ENCODE data around the gene TARBP2.

- TF ChIP-seq CTCF (tag by site-specific recombination; IDR thresholded peaks at IDR 0.05) (no peak), ZNF248 (tag by site-specific recombination; IDR thresholded peaks at IDR 0.05) (no peak), ZNF350 (tag by site-specific recombination; IDR thresholded peaks at IDR 0.05) (no peak), BCL11A (tag by site-specific recombination; IDR thresholded peaks at IDR 0.05; ENCODE audit: low read depth) (no peak), REST (tag by site-specific recombination; IDR thresholded peaks at IDR 0.05) (no peak), ZNF274 (IDR thresholded peaks at IDR 0.05; ENCODE audit: low read length) (no peak), ZNF274 (tag by site-specific recombination; IDR thresholded peaks at IDR 0.05; ENCODE audit: borderline replicate concordance) (no peak), ZNF132 (tag by site-specific recombination; IDR thresholded peaks at IDR 0.05; ENCODE audit: borderline replicate concordance) (no peak), ZNF768 (tag by site-specific recombination; IDR thresholded peaks at IDR 0.05) (no peak), ZNF324 (tag by site-specific recombination; IDR thresholded peaks at IDR 0.05) (no peak), KLF1 (tag by site-specific recombination; IDR thresholded peaks at IDR 0.05) (no peak), ZNF639 (tag by site-specific recombination; IDR thresholded peaks at IDR 0.05) (no peak)
- TF ChIP-seq, protein P1, sequence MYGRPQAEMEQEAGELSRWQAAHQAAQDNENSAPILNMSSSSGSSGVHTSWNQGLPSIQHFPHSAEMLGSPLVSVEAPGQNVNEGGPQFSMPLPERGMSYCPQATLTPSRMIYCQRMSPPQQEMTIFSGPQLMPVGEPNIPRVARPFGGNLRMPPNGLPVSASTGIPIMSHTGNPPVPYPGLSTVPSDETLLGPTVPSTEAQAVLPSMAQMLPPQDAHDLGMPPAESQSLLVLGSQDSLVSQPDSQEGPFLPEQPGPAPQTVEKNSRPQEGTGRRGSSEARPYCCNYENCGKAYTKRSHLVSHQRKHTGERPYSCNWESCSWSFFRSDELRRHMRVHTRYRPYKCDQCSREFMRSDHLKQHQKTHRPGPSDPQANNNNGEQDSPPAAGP (tag by site-specific recombination; IDR thresholded peaks at IDR 0.05) = no peak
- TF ChIP-seq, protein P2, sequence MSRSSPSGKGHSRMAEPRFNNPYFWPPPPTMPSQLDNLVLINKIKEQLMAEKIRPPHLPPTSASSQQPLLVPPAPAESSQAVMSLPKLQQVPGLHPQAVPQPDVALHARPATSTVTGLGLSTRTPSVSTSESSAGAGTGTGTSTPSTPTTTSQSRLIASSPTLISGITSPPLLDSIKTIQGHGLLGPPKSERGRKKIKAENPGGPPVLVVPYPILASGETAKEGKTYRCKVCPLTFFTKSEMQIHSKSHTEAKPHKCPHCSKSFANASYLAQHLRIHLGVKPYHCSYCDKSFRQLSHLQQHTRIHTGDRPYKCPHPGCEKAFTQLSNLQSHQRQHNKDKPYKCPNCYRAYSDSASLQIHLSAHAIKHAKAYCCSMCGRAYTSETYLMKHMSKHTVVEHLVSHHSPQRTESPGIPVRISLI (tag by site-specific recombination; IDR thresholded peaks at IDR 0.05) = no peak
- TF ChIP-seq, protein P3, sequence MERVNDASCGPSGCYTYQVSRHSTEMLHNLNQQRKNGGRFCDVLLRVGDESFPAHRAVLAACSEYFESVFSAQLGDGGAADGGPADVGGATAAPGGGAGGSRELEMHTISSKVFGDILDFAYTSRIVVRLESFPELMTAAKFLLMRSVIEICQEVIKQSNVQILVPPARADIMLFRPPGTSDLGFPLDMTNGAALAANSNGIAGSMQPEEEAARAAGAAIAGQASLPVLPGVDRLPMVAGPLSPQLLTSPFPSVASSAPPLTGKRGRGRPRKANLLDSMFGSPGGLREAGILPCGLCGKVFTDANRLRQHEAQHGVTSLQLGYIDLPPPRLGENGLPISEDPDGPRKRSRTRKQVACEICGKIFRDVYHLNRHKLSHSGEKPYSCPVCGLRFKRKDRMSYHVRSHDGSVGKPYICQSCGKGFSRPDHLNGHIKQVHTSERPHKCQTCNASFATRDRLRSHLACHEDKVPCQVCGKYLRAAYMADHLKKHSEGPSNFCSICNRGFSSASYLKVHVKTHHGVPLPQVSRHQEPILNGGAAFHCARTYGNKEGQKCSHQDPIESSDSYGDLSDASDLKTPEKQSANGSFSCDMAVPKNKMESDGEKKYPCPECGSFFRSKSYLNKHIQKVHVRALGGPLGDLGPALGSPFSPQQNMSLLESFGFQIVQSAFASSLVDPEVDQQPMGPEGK (tag by site-specific recombination; IDR thresholded peaks at IDR 0.05) = no peak
These were observed 17.3 kb downstream of the TARBP2 start for GRCh38 chr12:53518381-53518780.

Data from HEK293 (cell line).